Subcutaneous abdominal adipose tissue (tissue), 5 donors: Measurements from ENCODE around the gene CATSPERB.
A peak's percentile ranks its signal among the peaks of the same experiment; 100 is the strongest.
"Not testable (repeated sequence)": the region's sequence is repeated elsewhere in the genome, so short reads cannot be mapped to it uniquely, and the experiment has no call there.

ENCODE experiments used
- H3K27ac ChIP-seq: one replicate; pipeline ENCODE4 v1.7.0; 2013; ENCODE audit warnings: low read depth, mild to moderate bottlenecking, inconsistent platforms, low read length, moderate library complexity
- H3K27me3 ChIP-seq, 5 donors: one replicate each; pipeline ENCODE4 v1.7.0; 2013; ENCODE audit warnings: low read length in 5 of 5, inconsistent platforms in 1 of 5; ENCODE audit not compliant: control insufficient read depth in 5 of 5, insufficient read depth in 4 of 5
- H3K36me3 ChIP-seq, 5 donors: one replicate each; pipeline ENCODE4 v1.7.0; 2013; ENCODE audit warnings: low read length in 5 of 5; ENCODE audit not compliant: control insufficient read depth in 5 of 5, insufficient read depth in 5 of 5
- H3K4me1 ChIP-seq, 5 donors: one replicate each; pipeline ENCODE4 v1.7.0; 2013; ENCODE audit warnings: low read length in 5 of 5, mild to moderate bottlenecking in 3 of 5, moderate library complexity in 1 of 5; ENCODE audit not compliant: control insufficient read depth in 5 of 5, insufficient read depth in 5 of 5
- H3K4me3 ChIP-seq, 5 donors: one replicate each; pipeline ENCODE4 v1.7.0; 2013; ENCODE audit warnings: low read length in 5 of 5, low read depth in 1 of 5
- H3K9ac ChIP-seq, 5 donors: one replicate each; pipeline ENCODE4 v1.7.0; 2013; ENCODE audit warnings: low read length in 5 of 5, mild to moderate bottlenecking in 4 of 5, moderate library complexity in 3 of 5
- H3K9me3 ChIP-seq, 5 donors: one replicate each; pipeline ENCODE4 v1.7.0; 2013; ENCODE audit warnings: low read length in 5 of 5; ENCODE audit not compliant: control insufficient read depth in 5 of 5
- donor health status: healthy.
- donor health status: healthy.
- donor health status: healthy.
- donor health status: healthy.
- donor health status: healthy.

CATSPERB gene

GRCh38 chr14:91752961-91753360 lies 21.1 kb upstream of the CATSPERB start:
- Histone ChIP-seq H3K36me3 (no peaks in the 10 kb centered on the region), H3K4me1 (peaks cover 0 to 31% (median 4%) of the 10 kb centered on the region in 5 donors), H3K9ac (peak overlapping the region in 1 of 5 donors; percentile 5), H3K27me3 (peaks cover 0 to 4% (median 0%) of the 10 kb centered on the region in 5 donors), H3K4me3 (no peak overlapping the region), H3K27ac (peak overlapping the region; percentile 21), H3K9me3 (no peaks in the 10 kb centered on the region)

DNA sequence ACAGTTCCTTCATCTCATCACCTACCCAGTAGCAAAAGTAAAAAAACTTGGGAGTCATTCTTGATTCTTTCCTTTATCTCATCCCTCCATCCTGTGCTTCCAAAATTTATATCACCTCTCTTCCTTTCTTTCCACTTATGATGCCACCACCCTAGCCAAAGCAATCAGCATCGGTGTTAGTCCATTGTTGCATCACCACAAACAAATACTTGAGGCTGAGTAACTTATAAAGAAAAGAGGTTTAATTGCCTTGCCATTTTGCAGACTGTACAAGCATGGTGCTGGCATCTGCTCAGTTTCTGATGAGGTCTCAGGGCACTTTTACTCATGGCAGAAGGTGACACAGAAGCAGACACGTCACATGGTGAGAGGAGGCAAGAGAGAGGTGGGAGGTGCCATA lies 19.8 kb upstream of the CATSPERB start:
- no peak overlapping the region for H3K27ac ChIP-seq
- no peak overlapping the region for H3K9ac ChIP-seq
- H3K36me3 ChIP-seq, result no peaks in the 10 kb centered on the region
- no peak overlapping the region for H3K4me3 ChIP-seq
- peaks cover 0 to 4% (median 0%) of the 10 kb centered on the region in 5 donors for H3K27me3 ChIP-seq
- H3K9me3 ChIP-seq, result no peaks in the 10 kb centered on the region
- peaks cover 0 to 31% (median 4%) of the 10 kb centered on the region in 5 donors for H3K4me1 ChIP-seq

- Histone ChIP-seq H3K9ac (no peak overlapping the region), H3K27ac (no peak overlapping the region)
These were observed 18.8 kb upstream of the CATSPERB start for GRCh38 chr14:91750634-91751198.

GRCh38 chr14:91749868-91750267 lies 18.0 kb upstream of the CATSPERB start:
- H3K4me3 ChIP-seq, result no peak overlapping the region
- peaks cover 0 to 4% (median 0%) of the 10 kb centered on the region in 5 donors for H3K27me3 ChIP-seq
- no peak overlapping the region for H3K27ac ChIP-seq
- H3K36me3 ChIP-seq, result no peaks in the 10 kb centered on the region
- H3K9me3 ChIP-seq, result no peaks in the 10 kb centered on the region
- H3K9ac ChIP-seq, result no peak overlapping the region
- H3K4me1 ChIP-seq, result peaks cover 0 to 24% (median 4%) of the 10 kb centered on the region in 5 donors

More at GRCh38 chr14:91750634-91751198, 18.8 kb upstream of the CATSPERB start:
- peaks cover 0 to 28% (median 4%) of the 10 kb centered on the region in 5 donors for H3K4me1 ChIP-seq
- no peaks in the 10 kb centered on the region for H3K36me3 ChIP-seq
- no peak overlapping the region for H3K4me3 ChIP-seq
- no peaks in the 10 kb centered on the region for H3K9me3 ChIP-seq
- peaks cover 0 to 4% (median 0%) of the 10 kb centered on the region in 5 donors for H3K27me3 ChIP-seq

DNA sequence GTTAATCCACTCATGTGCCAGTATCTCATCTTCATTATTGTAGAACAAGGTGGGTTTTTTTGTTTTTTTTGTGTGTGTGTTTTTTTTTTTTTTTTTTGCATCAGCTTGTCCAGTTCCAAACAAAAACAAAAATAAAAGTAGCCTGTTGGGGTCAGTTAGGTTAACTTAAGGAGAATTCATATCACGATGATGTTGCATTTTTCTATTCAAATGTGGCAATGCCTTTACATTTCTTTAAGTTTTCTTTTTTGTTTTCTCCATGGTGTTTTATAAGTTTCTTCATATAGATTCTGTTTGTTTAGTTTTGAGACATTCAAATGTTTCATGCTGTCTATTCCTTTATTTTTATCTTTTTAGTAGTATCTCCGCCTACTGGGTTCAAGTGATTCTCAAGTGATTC lies 16.2 kb upstream of the CATSPERB start:
- H3K27ac ChIP-seq, result no peak overlapping the region
- no peak overlapping the region for H3K4me3 ChIP-seq
- H3K36me3 ChIP-seq, result no peaks in the 10 kb centered on the region
- H3K27me3 ChIP-seq, result peaks cover 0 to 4% (median 0%) of the 10 kb centered on the region in 5 donors
- no peak overlapping the region for H3K9ac ChIP-seq
- H3K4me1 ChIP-seq, result peaks cover 0 to 10% (median 0%) of the 10 kb centered on the region in 5 donors
- H3K9me3 ChIP-seq, result no peaks in the 10 kb centered on the region

DNA sequence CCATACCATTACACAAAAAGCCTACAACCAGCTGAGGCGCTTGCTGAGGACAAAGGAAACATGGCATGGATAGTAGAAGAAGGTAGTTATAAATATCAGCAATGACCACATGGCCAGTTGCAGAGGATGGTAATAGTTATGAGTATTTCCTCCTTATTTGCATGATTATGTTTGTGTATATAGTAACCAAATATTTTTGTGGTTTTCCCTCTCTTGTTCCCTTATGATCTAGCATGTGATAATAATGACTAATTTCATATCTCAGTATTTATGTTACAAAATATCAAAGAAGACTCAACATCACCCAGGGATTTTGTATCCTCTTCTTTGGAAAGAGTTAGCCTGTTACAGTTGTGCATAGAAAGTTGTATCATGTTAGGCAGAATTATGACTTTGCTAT lies 13.5 kb upstream of the CATSPERB start:
- no peaks in the 10 kb centered on the region for H3K27me3 ChIP-seq
- no peak overlapping the region for H3K9ac ChIP-seq
- no peak overlapping the region for H3K4me3 ChIP-seq
- H3K36me3 ChIP-seq, result no peaks in the 10 kb centered on the region
- no peaks in the 10 kb centered on the region for H3K9me3 ChIP-seq
- no peak overlapping the region for H3K27ac ChIP-seq
- peaks cover 0 to 4% (median 0%) of the 10 kb centered on the region in 5 donors for H3K4me1 ChIP-seq

DNA sequence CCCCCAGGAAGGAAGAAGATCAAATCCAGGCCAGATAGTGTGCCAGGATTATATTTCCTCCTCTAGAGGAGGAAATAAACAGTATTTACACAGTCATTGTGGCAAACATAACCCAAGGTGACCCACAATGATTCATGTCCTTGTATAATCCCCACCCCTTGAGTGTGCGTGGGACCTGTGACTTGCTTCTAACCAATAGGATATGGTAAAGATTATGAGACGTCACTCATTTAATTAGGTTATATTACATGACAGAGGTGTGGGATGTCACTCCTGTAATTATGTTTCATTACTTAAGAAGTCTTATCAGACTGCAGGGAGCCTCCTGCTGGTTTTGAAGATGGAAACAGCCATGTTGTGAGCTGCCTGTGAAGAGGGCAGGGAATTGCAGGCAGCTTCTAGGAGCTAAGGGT lies 12.2 kb upstream of the CATSPERB start:
- no peak overlapping the region for H3K4me3 ChIP-seq
- no peaks in the 10 kb centered on the region for H3K27me3 ChIP-seq
- H3K9me3 ChIP-seq, result no peaks in the 10 kb centered on the region
- no peak overlapping the region for H3K9ac ChIP-seq
- peaks cover 0 to 4% (median 0%) of the 10 kb centered on the region in 5 donors for H3K4me1 ChIP-seq
- no peak overlapping the region for H3K27ac ChIP-seq
- H3K36me3 ChIP-seq, result no peaks in the 10 kb centered on the region

DNA sequence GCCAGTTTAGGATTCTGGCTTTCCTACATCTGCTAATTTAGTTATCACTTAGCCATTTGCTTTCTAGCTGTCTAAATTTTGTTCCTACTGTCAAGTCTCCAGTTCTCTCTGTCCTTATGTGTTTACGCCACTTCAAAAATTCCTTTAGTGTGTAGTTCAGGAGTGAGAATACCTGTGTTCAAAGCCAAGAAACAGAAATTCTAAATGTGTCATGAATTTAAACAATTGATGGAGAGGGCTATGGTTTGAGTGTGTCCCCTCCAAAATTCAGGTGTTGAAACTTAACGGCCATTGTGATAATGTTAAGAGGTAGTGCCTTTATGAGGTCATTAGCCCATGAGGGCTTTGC lies 11.4 kb upstream of the CATSPERB start:
- no peaks in the 10 kb centered on the region for H3K9me3 ChIP-seq
- no peak overlapping the region for H3K9ac ChIP-seq
- H3K36me3 ChIP-seq, result no peaks in the 10 kb centered on the region
- no peak overlapping the region for H3K4me3 ChIP-seq
- no peak overlapping the region for H3K27ac ChIP-seq
- peaks cover 0 to 4% (median 0%) of the 10 kb centered on the region in 5 donors for H3K4me1 ChIP-seq
- H3K27me3 ChIP-seq, result no peaks in the 10 kb centered on the region

DNA sequence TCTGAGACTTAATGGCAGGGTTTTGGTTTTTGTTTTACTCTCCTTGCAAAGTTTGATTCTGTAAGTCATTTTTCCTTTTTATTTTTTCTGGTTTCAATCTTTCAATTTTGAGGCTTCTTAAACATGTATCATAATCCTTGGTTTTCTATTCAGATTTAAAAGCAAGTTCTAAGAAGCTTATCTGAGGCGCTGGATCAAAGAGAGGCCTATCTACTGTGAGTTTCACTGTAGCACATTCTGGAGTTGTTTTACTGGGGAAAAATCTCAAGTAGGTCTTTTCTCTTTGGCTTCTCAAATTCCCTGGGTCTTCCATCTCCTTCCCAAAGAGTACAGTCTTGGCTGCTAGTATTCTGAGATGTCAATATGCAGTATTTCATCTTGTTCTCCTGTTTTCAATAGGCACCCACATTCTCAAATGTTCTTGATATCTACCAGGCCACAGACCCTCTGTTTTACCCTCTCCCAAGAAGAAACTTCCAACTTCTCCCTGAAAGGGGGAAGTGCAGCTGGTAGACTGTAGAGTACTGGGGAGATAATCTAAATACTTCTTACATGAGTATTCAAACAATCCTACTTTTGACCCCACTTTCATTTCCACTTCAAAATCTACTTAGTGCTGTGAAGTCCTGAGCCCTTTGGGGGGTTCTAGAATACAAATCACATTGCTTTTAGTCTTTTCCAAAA lies 10.9 kb upstream of the CATSPERB start:
- Histone ChIP-seq H3K4me1 (peaks cover 0 to 4% (median 0%) of the 10 kb centered on the region in 5 donors), H3K27ac (no peak overlapping the region), H3K36me3 (no peaks in the 10 kb centered on the region), H3K27me3 (no peaks in the 10 kb centered on the region), H3K4me3 (no peak overlapping the region), H3K9me3 (no peaks in the 10 kb centered on the region), H3K9ac (no peak overlapping the region)

GRCh38 chr14:91739867-91740266 lies 8.0 kb upstream of the CATSPERB start:
- not testable (repeated sequence) for H3K27ac ChIP-seq, H3K4me3 ChIP-seq, H3K4me1 ChIP-seq, H3K27me3 ChIP-seq, H3K9me3 ChIP-seq, H3K9ac ChIP-seq, H3K36me3 ChIP-seq
